Hepatocyte (in vitro differentiated cells): ENCODE results near the gene LRRC23. TPM values are rescaled to one million over a fixed set of nuclear protein-coding genes. Genes with fewer than 3 reads are reported as not detected.
"Not testable (repeated sequence)": the region's sequence is repeated elsewhere in the genome, so short reads cannot be mapped to it uniquely, and the experiment has no call there.

Experiments used
- DNase-seq: peaks from one replicate; pipeline ENCODE4 v3.0.0-alpha.2; 2016; ENCODE audit warnings: low spot score
- H2AFZ ChIP-seq: fragments of 200-600 bp; sonication (generic); 2 replicates; pipeline ENCODE4 v1.6.0; 2016; ENCODE audit warnings: antibody characterized with exemption, mild to moderate bottlenecking
- H3K27ac ChIP-seq: fragments of 200-600 bp; sonication (generic); 2 replicates; pipeline ENCODE4 v1.5.1; 2016; ENCODE audit warnings: mild to moderate bottlenecking
- H3K27me3 ChIP-seq: fragments of 200-600 bp; sonication (generic); 2 replicates; pipeline ENCODE4 v1.6.1; 2016
- H3K36me3 ChIP-seq: fragments of 200-600 bp; sonication (generic); replicated peaks from 2 replicates; pipeline ENCODE4 v1.5.1; 2016; ENCODE audit warnings: low read depth; ENCODE audit not compliant: insufficient read depth
- H3K4me1 ChIP-seq: fragments of 200-600 bp; sonication (generic); 2 replicates; pipeline ENCODE4 v1.5.1; 2016; ENCODE audit warnings: mild to moderate bottlenecking, moderate library complexity; ENCODE audit not compliant: insufficient read depth
- H3K4me2 ChIP-seq: fragments of 200-600 bp; sonication (generic); 2 replicates; pipeline ENCODE4 v1.6.0; 2016
- H3K4me3 ChIP-seq: fragments of 200-600 bp; sonication (generic); 2 replicates; pipeline ENCODE4 v1.5.1; 2016; ENCODE audit warnings: mild to moderate bottlenecking
- H3K79me2 ChIP-seq: fragments of 200-600 bp; sonication (generic); 2 replicates; pipeline ENCODE4 v1.6.0; 2017; ENCODE audit warnings: mild to moderate bottlenecking
- H3K9me2 ChIP-seq: fragments of 200-600 bp; sonication (generic); replicated peaks from 2 replicates; pipeline ENCODE4 v1.6.0; 2017; ENCODE audit warnings: mild to moderate bottlenecking; ENCODE audit not compliant: insufficient read depth
- H3K9me3 ChIP-seq: fragments of 200-600 bp; sonication (generic); 2 replicates; pipeline ENCODE4 v1.5.1; 2016; ENCODE audit warnings: low read depth, mild to moderate bottlenecking
- H4K20me1 ChIP-seq: fragments of 200-600 bp; sonication (generic); 2 replicates; pipeline ENCODE4 v1.6.0; 2016; ENCODE audit warnings: mild to moderate bottlenecking; ENCODE audit not compliant: insufficient read depth, poor library complexity, severe bottlenecking
- EZH2 ChIP-seq: fragments of 200-600 bp; sonication (generic); IDR thresholded peaks from 2 replicates; pipeline ENCODE4 v1.6.1; 2016; ENCODE audit warnings: antibody characterized with exemption, mild to moderate bottlenecking, borderline replicate concordance
- EZH2phosphoT487 ChIP-seq: fragments of 200-600 bp; sonication (generic); IDR thresholded peaks from one replicate; pipeline ENCODE4 v1.6.1; 2018; ENCODE audit warnings: antibody characterized with exemption, mild to moderate bottlenecking, low read depth, moderate library complexity; ENCODE audit not compliant: unreplicated experiment, severe bottlenecking
- WGBS: methylation state at CpG from one replicate; pipeline ENCODE4 v1.1.6; 2016; ENCODE audit warnings: low lambda C conversion rate; ENCODE audit errors: missing lambda C conversion rate; 5-methylcytosine and 5-hydroxymethylcytosine counted together
- polyA plus RNA-seq: library from polyadenylated mRNA; unstranded; fragments of >200 nt; fragmentation: Nextera tagmentation; extraction: Ambion mirVana; gene quantifications from 2 replicates; pipeline ENCODE4 v1.2.1, GENCODE V29; 2016
- total RNA-seq: library from RNA; depleted of rRNA; stranded (reverse); fragments of >200 nt; gene quantifications from 2 replicates; pipeline ENCODE4 v1.2.3, GENCODE V29; 2014
- TF ChIP-seq, protein P1 (sequence below): fragments of 200-600 bp; sonication (generic); IDR thresholded peaks from 2 replicates; pipeline ENCODE4 v1.5.1; 2016; ENCODE audit warnings: antibody characterized with exemption, mild to moderate bottlenecking; ENCODE audit not compliant: poor library complexity

The LRRC23 gene
- total and polyA plus RNA-seq, 2 experiments from 2014 or later, result 8.2 to 12.9 TPM

DNA sequence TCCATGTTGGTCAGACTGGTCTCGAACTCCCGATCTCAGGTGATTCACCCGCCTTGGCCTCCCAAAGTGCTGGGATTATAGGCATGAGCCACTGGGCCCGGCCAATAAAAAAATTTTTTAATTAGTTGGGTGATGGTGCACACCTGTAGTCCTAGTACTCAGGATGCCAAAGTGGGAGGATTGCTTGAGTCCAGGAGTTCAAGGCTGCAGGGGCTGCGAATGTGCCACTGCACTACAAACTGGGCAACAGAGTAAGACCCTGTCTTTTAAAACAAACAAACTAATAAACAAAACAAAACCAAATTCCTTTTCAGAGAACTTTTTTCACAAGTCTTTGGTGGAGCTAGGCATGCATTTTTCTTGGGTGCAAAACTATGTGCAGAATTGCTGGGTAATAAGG lies 21.4 kb upstream of the LRRC23 start:
- 98% methylated on average over 5 of the region's 5 CpGs for WGBS
- no peak overlapping the region for H3K4me3 ChIP-seq
- no peak overlapping the region for H3K4me2 ChIP-seq
- peaks cover 3% of the 10 kb centered on the region for H3K36me3 ChIP-seq
- H3K9me3 ChIP-seq, result no peaks in the 10 kb centered on the region
- no peaks in the 10 kb centered on the region for H4K20me1 ChIP-seq
- no peak for DNase-seq
- no peaks in the 10 kb centered on the region for H3K79me2 ChIP-seq
- no peak overlapping the region for H3K27ac ChIP-seq
- H3K9me2 ChIP-seq, result no peaks in the 10 kb centered on the region
- no peak overlapping the region for H2AFZ ChIP-seq
- no peaks in the 10 kb centered on the region for H3K27me3 ChIP-seq
- TF ChIP-seq, protein P1, sequence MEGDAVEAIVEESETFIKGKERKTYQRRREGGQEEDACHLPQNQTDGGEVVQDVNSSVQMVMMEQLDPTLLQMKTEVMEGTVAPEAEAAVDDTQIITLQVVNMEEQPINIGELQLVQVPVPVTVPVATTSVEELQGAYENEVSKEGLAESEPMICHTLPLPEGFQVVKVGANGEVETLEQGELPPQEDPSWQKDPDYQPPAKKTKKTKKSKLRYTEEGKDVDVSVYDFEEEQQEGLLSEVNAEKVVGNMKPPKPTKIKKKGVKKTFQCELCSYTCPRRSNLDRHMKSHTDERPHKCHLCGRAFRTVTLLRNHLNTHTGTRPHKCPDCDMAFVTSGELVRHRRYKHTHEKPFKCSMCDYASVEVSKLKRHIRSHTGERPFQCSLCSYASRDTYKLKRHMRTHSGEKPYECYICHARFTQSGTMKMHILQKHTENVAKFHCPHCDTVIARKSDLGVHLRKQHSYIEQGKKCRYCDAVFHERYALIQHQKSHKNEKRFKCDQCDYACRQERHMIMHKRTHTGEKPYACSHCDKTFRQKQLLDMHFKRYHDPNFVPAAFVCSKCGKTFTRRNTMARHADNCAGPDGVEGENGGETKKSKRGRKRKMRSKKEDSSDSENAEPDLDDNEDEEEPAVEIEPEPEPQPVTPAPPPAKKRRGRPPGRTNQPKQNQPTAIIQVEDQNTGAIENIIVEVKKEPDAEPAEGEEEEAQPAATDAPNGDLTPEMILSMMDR, result no peak
- peaks cover 18% of the 10 kb centered on the region for H3K4me1 ChIP-seq

DNA sequence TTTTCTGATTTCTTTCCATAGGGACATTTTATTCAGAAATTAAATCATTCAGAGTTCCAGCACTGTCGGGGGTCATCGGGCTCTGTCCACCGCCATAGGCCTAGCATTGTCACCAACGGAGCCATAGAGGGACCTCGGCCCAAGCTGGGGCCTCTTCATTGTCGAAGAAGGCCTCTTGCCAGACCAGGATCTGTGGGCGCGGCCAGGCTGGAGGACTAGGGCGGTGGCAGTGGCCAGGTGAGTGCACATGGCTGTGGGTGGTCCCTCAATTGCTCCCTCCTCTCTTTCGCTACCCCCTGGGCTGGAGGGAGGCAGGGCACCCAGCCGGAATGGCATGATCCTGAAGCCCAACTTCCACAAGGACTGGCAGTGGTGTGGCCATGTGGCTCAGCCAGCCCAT lies 20.9 kb upstream of the LRRC23 start:
- H3K4me2 ChIP-seq, result no peak overlapping the region
- H3K9me2 ChIP-seq, result no peaks in the 10 kb centered on the region
- WGBS, result 94% methylated on average over 11 of the region's 11 CpGs
- peaks cover 18% of the 10 kb centered on the region for H3K4me1 ChIP-seq
- no peaks in the 10 kb centered on the region for H4K20me1 ChIP-seq
- H3K27me3 ChIP-seq, result no peaks in the 10 kb centered on the region
- no peaks in the 10 kb centered on the region for H3K79me2 ChIP-seq
- H3K9me3 ChIP-seq, result no peaks in the 10 kb centered on the region
- peaks cover 3% of the 10 kb centered on the region for H3K36me3 ChIP-seq
- no peak for DNase-seq
- TF ChIP-seq EZH2phosphoT487, result no peak
- TF ChIP-seq EZH2, result no peak
- TF ChIP-seq, protein P1, result no peak
- H3K4me3 ChIP-seq, result no peak overlapping the region
- no peak overlapping the region for H2AFZ ChIP-seq
- no peak overlapping the region for H3K27ac ChIP-seq

DNA sequence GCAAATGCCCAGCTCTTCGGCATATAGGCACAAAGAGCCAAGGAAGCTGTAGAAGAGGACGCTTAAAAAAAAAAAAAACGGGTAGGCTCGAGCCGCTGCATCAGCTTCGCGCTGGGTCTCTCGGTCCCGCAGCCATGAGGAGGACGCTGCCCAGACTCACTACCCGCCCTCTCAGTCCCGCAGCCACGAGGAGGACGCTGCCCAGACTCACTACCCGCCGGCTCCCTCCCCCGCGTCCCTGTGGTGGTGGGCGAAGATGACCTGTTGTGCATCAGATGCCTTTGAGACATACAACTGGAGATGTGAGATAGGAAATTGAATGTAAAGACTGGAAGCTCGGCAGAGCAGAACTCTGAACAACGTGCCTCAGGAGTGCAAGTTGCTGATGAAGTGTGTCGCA lies 20.1 kb upstream of the LRRC23 start:
- Histone ChIP-seq H3K4me1 (peaks cover 18% of the 10 kb centered on the region), H4K20me1 (no peaks in the 10 kb centered on the region), H3K9me3 (no peaks in the 10 kb centered on the region), H3K4me3 (no peak overlapping the region), H3K9me2 (no peaks in the 10 kb centered on the region), H3K36me3 (peaks cover 3% of the 10 kb centered on the region), H2AFZ (no peak overlapping the region), H3K79me2 (no peaks in the 10 kb centered on the region), H3K27ac (peak overlapping the region; percentile 93), H3K4me2 (no peak overlapping the region), H3K27me3 (no peaks in the 10 kb centered on the region)
- no peak for TF ChIP-seq EZH2
- TF ChIP-seq, protein P1, result no peak
- TF ChIP-seq EZH2phosphoT487, result no peak
- 78% methylated on average over 22 of the region's 22 CpGs for WGBS
- no peak for DNase-seq

DNA sequence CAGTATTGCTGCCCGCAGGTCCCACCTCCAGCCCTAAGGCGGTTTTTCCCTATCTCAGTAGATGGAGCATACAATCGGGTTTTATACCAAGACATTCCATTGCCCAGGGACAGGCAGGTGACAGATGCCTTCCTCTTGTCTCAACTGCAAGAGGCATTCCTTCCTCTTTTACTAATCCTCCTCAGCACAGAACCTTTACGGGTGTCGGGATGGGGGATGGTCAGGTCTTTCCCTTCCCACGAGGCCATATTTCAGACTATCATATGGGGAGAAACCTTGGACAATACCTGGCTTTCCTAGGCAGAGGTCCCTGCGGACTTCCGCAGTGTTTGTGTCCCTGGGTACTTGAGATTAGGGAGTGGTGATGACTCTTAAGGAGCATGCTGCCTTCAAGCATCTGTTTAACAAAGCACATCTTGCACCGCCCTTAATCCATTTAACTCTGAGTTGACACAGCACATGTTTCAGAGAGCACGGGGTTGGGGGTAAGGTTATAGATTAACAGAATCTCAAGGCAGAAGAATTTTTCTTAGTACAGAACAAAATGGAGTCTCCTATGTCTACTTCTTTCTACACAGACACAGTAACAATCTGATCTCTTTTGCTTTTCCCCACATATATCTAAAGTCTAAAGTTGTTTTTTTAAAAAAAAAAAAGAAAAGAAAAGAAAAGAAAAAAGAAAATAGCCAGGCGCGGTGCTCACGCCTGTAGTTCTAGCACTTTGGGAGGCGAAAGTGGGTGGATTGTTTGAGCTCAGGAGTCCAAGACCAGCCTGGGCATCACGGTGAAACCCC lies 18.2 kb upstream of the LRRC23 start:
- peaks cover 12% of the 10 kb centered on the region for H3K4me1 ChIP-seq
- H3K27ac ChIP-seq, result peak overlapping the region; percentile 93
- H3K4me2 ChIP-seq, result peak overlapping the region; percentile 55
- not testable (repeated sequence) for H3K9me2 ChIP-seq, H3K79me2 ChIP-seq, H3K27me3 ChIP-seq, H4K20me1 ChIP-seq, H3K4me3 ChIP-seq, H3K36me3 ChIP-seq, H3K9me3 ChIP-seq, DNase-seq
- peak overlapping the region; percentile 18 for H2AFZ ChIP-seq
- WGBS, result 32% methylated on average over 12 of the region's 15 CpGs
